Testis (tissue), 3 donors: ENCODE data around the gene GMDS. TPM values are rescaled to one million over a fixed set of nuclear protein-coding genes. Genes with fewer than 3 reads are reported as not detected.

ENCODE experiments used
- DNase-seq: peaks from one replicate; pipeline ENCODE4 v3.0.0-alpha.2; 2019
- H3K27ac ChIP-seq, 2 donors: fragments of 200-600 bp; sonication (generic); one replicate each; pipeline ENCODE4 v1.5.1; 2019
- H3K27me3 ChIP-seq: fragments of 200-600 bp; sonication (generic); one replicate; pipeline ENCODE4 v1.5.1; 2019
- H3K36me3 ChIP-seq: fragments of 200-600 bp; sonication (generic); one replicate; pipeline ENCODE4 v1.5.1; 2017; ENCODE audit warnings: low read depth; ENCODE audit errors: missing control alignments
- H3K4me1 ChIP-seq: fragments of 200-600 bp; sonication (generic); one replicate; pipeline ENCODE4 v1.5.1; 2019
- H3K4me3 ChIP-seq, 2 donors: fragments of 200-600 bp; sonication (generic); one replicate each; pipeline ENCODE4 v1.5.1; 2017 to 2019
- H3K9me3 ChIP-seq: fragments of 200-600 bp; sonication (generic); one replicate; pipeline ENCODE4 v1.5.1; 2017
- POLR2A ChIP-seq: fragments of 450-650 bp; IDR thresholded peaks from one replicate; pipeline ENCODE4 v1.6.1; 2017; ENCODE audit warnings: antibody characterized with exemption, mild to moderate bottlenecking, moderate library complexity
- WGBS, 2 donors: methylation state at CpG; one replicate each; pipeline ENCODE4 v1.1.5; 2018; 5-methylcytosine and 5-hydroxymethylcytosine counted together
- intact Hi-C: fragments of 100-400 bp; cut with DNase I; formaldehyde crosslinking; loops from one replicate; pipeline ENCODE4 v1.15.1; 2023; ENCODE audit warnings: low total_unique reads
- polyA plus RNA-seq: library from polyadenylated mRNA; stranded (reverse); fragments of 350-450 nt; fragmentation: Illumina TruSeq; extraction: RNeasy Lipid Tissue Mini Kit (QIAGEN cat#74804); gene quantifications from one replicate; pipeline ENCODE4 v1.2.3, GENCODE V29; 2014; ENCODE audit warnings: low read depth, low replicate concordance; ENCODE audit not compliant: insufficient read depth
- total RNA-seq, 2 donors: library from RNA; depleted of rRNA; stranded (reverse); fragments of >200 nt; gene quantifications; one replicate each; pipeline ENCODE4 v1.2.3, GENCODE V29; 2016
- TF ChIP-seq, protein P1 (sequence below), 3 experiments: fragments of 450-650 bp in 2 of 3; fragments of 200-600 bp in 1 of 3; sonication (generic) in 1 of 3; IDR thresholded peaks; one replicate each; pipeline ENCODE4 v1.5.1; 2016 to 2019; ENCODE audit warnings: antibody characterized with exemption in 3 of 3, mild to moderate bottlenecking in 2 of 3, moderate library complexity in 1 of 3

The GMDS gene
- total and polyA plus RNA-seq, 3 donors from 2014 or later: 19.6 to 31.1 (median 22.2) TPM

DNA sequence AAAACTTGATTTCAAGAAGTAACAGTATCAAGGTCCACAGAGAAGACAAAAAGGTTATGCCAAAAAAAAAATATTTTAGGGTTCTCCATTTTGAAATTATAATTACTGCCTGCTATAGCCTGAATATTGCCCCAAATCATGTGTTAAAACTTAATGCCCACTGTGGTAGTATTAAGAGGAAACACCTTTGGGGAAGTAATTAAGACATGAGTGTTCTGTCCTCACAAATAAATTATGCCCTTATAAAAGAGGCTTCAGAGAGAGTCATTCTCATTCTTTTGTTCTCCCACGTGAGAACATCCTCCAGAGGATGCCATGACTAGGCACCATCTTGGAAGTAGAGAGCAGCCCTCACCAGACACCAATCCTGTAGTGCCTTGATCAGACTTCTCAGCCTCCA is 66.2 kb downstream of the GMDS start:
- Histone ChIP-seq H3K27me3 (no peaks in the 10 kb centered on the region), H3K36me3 (no peaks in the 10 kb centered on the region), H3K4me1 (no peaks in the 10 kb centered on the region), H3K9me3 (no peaks in the 10 kb centered on the region), H3K27ac (no peak overlapping the region), H3K4me3 (no peak overlapping the region)
- 69 to 73% methylated on average over 1 of the region's 1 CpG for WGBS, 2 donors
- no peak for DNase-seq
- no peak for TF ChIP-seq POLR2A
- TF ChIP-seq, protein P1, sequence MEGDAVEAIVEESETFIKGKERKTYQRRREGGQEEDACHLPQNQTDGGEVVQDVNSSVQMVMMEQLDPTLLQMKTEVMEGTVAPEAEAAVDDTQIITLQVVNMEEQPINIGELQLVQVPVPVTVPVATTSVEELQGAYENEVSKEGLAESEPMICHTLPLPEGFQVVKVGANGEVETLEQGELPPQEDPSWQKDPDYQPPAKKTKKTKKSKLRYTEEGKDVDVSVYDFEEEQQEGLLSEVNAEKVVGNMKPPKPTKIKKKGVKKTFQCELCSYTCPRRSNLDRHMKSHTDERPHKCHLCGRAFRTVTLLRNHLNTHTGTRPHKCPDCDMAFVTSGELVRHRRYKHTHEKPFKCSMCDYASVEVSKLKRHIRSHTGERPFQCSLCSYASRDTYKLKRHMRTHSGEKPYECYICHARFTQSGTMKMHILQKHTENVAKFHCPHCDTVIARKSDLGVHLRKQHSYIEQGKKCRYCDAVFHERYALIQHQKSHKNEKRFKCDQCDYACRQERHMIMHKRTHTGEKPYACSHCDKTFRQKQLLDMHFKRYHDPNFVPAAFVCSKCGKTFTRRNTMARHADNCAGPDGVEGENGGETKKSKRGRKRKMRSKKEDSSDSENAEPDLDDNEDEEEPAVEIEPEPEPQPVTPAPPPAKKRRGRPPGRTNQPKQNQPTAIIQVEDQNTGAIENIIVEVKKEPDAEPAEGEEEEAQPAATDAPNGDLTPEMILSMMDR (IDR thresholded peaks at IDR 0.05): no peak
- intact Hi-C loops: no loop called here

DNA sequence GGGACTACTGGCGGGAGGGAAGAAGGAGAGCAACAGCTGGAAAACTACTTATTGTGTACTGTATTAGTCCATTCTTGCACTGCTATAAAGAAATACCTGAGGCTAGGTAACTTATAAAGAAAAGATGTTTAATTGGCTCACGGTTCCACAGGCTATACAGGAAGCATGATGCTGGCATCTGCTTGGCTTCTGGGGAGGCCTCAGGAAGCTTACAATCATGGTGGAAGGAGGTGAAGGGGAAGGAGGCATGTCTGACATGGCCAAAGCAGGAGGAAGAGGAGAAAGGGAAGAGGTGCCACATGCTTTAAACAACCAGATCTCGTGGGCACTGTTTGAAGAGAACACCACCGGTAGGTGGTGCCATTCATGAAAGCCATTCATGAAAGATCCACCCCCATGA is 67.3 kb downstream of the GMDS start:
- intact Hi-C loops: no loop called here
- TF ChIP-seq, protein P1 (IDR thresholded peaks at IDR 0.05): no peak
- no peak for TF ChIP-seq POLR2A
- Histone ChIP-seq H3K9me3 (no peaks in the 10 kb centered on the region), H3K4me1 (no peaks in the 10 kb centered on the region), H3K4me3 (no peak overlapping the region), H3K27me3 (no peaks in the 10 kb centered on the region), H3K27ac (no peak overlapping the region), H3K36me3 (no peaks in the 10 kb centered on the region)
- WGBS, 2 donors: 96 to 99% methylated on average over 4 of the region's 4 CpGs
- DNase-seq: no peak

DNA sequence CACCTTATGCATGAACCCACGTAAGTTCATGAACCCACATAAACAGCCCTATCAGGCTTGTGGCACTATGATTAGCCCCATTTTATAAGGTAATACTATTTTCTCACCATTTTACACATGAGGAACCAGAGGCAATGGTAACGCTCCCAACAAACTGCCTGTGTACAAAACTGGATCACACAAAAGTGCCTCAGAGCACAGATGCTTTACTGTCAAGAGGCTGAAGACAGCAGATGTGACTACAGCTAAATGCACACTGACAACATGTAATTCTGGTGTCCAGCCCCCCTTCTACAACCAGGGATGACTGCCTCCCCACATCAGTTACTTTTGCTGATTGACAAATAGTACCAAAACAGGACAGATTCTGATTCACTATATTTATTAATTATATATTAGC is 69.6 kb downstream of the GMDS start:
- no peaks in the 10 kb centered on the region for H3K36me3 ChIP-seq
- WGBS, 2 donors: 96 to 98% methylated on average over 2 of the region's 2 CpGs
- no peak overlapping the region for H3K27ac ChIP-seq
- no peaks in the 10 kb centered on the region for H3K9me3 ChIP-seq
- no peaks in the 10 kb centered on the region for H3K27me3 ChIP-seq
- H3K4me3 ChIP-seq: no peak overlapping the region
- no peaks in the 10 kb centered on the region for H3K4me1 ChIP-seq
- no peak for DNase-seq
- intact Hi-C loops: no loop called here
- TF ChIP-seq, protein P1 (IDR thresholded peaks at IDR 0.05): no peak
- no peak for TF ChIP-seq POLR2A

DNA sequence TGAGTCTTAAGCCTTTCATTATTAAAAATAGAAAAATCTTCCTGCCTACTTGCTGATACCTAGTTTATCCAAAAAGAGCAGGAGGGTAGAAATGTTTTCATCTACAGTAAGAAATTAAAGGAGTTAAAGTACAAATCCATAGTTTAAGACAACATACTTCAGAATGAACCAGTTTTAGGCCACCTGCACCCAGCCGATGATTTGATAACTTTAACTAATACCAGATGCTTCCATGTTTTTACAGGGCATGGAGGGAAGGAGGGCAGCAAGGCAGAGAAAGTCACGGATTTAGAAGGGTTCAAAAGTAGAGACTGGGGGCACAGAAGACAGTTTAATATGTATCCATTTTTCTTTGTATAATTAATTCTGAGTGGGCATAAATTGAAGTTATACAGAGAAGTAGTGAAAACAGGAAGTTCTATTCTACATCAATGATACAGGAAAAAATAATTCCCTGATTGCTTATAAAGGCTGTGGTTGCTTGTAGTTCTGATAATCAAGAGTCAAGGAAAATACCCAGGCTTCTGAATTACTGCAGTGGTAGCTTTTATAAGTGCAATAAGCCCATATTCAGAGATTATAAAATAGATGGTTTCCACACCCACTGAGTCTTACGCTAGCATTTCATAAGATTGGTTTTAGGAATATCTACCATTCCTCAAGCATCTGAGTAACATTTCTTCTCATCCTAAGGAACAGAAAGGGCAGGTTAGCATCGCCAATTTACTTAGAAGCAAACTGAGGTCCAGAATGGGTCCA is 72.0 kb downstream of the GMDS start:
- no peaks in the 10 kb centered on the region for H3K27me3 ChIP-seq
- DNase-seq: no peak
- no peak overlapping the region for H3K27ac ChIP-seq
- 87 to 90% methylated on average over 4 of the region's 4 CpGs for WGBS, 2 donors
- TF ChIP-seq, protein P1 (IDR thresholded peaks at IDR 0.05): no peak
- no peak for TF ChIP-seq POLR2A
- no peaks in the 10 kb centered on the region for H3K4me1 ChIP-seq
- intact Hi-C loops: no loop called here
- no peak overlapping the region for H3K4me3 ChIP-seq
- no peaks in the 10 kb centered on the region for H3K9me3 ChIP-seq
- no peaks in the 10 kb centered on the region for H3K36me3 ChIP-seq

DNA sequence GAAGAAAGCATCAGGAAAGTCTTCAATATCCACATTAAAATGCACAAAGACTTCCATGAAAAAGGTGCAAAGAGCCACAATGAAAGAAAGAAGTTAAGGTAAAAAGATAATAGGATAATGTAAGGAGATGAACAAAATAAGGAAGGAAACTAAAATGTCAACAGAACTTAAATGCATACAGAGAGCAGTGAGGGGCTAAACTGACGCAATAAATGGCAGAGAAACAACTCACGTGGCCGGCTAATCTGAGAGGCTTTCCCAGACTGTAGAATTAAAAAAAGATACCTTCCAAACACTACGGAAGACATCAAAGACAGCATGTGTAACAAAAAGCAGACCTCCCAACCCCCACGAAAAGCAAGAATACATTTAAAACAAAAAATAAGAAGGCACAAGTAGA is 73.7 kb downstream of the GMDS start:
- no peaks in the 10 kb centered on the region for H3K27me3 ChIP-seq
- no peak overlapping the region for H3K27ac ChIP-seq
- no peaks in the 10 kb centered on the region for H3K36me3 ChIP-seq
- no peaks in the 10 kb centered on the region for H3K9me3 ChIP-seq
- WGBS, 2 donors: 80 to 82% methylated on average over 5 of the region's 5 CpGs
- DNase-seq: no peak
- no peaks in the 10 kb centered on the region for H3K4me1 ChIP-seq
- no peak for TF ChIP-seq POLR2A
- TF ChIP-seq, protein P1 (IDR thresholded peaks at IDR 0.05): no peak
- intact Hi-C loops: no loop called here
- no peak overlapping the region for H3K4me3 ChIP-seq
